Stimulated activated CD8-positive, alpha-beta memory T cell treated with anti-CD3 and anti-CD28 coated beads, Interleukin-12 subunit alpha, Interleukin-12 subunit beta, amount 100 ng/mL, for 4 hours (primary cell): ENCODE measurements around the gene ZHX3.
A peak's percentile ranks its signal among the peaks of the same experiment; 100 is the strongest.

Experiments used
- DNase-seq: peaks from one replicate; pipeline ENCODE4 v3.0.0-alpha.2; 2020; ENCODE audit warnings: low read depth

ZHX3 gene

GRCh38 chr20:41187668-41188067, 129.9 kb downstream of the ZHX3 start:
- DNase-seq = no peak

DNA sequence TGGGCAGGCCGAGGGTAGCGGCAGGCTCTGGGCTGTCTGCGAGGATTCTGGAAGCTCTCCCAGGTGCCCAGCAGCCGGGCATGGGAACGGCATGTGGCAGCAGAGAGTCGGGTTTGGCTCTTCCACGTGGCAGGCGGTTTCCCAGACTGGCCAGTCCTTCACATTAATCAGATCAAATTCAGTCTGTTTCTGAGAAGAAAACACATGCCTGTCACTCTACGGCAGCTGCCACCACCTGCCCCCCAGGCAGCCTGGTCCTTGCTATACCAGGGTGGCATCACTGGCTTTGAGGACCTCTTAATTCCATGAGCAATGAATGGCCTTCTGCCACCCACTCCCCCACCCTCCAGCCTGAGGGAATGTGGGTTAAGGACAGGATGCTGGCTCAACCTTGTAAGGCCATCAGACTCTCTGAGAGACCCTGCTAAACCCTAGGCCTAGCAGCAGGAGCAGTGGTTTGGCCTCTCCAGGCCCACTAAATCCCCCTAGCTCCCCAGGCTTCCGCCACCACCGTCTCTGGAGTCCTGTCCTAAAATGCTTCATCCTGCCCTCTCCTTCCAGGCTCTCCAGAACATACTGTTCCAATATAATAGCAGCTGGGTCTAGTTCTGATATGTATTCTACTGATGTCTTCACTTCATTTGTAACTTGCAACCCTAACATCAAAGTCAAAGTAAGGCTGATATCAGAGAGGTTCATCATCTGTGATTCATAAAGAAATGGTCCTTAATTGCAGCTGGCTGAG, 132.3 kb downstream of the ZHX3 start:
- DNase-seq = no peak

- no peak for DNase-seq
Observed at GRCh38 chr20:41183831-41184230, 133.7 kb downstream of the ZHX3 start.

- no peak for DNase-seq
Observed at GRCh38 chr20:41183391-41183790, 134.1 kb downstream of the ZHX3 start.

DNA sequence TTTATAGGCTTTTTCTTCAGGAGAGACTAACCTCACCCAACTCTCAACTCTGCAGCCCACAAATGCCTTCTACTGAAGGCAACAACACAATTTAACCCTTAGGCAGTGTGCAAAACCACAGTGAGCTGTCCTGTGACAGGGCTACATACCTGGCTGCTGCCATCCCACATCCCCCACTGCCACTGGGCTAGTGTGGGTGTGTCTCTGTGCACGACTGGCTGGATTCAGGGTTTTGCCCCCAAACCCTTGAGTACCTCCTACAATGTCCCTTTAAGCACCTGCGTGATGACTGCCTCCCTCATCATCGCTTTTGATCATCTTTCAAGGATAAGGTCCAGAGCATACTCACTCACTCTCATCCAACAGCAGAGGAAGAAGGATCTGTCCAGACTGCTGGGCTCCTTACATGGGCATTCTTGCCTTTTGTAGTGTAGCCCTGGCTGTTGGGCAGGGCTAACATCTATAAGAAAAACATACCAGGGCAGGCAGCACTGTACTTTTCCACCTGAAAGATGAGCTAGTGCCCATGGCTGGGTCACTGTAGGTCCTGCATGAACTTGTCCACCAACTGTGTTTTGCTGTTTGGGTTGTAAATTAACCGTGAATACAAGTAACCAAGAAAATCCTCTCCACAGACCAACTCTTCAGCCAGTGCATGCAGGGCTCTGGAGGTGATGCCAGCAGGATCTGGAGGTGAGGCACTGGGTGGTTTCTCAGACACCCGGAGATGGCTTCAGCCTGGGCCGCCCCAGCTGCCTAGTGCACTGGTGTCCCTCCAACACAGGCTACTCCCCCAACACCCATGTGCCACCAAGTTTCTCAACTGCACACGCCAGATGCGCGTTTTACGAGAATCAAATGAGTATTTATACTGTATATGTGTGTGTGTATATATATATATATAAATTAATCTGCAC, 135.0 kb downstream of the ZHX3 start:
- no peak for DNase-seq

DNA sequence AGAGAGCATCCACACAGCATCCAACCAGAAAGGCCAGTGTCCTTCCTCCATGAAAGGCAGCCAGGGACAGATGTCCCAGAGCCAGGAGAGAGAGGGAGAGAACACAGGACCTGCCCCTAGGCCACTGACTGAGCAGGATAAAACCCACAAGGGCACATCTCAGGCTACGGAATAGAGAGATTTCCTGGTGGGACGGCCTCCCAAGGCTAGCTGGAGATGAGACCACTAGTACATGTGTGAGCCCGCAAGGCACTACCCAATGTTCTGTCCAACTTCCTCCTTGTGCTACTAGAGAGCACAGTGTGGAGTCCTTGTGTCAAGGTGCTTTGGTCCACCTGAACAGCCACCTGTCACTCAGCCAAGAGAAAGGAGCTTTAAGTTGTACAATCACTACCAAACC, 136.0 kb downstream of the ZHX3 start:
- no peak for DNase-seq

- no peak for DNase-seq
Observed at GRCh38 chr20:41180599-41181333, 136.8 kb downstream of the ZHX3 start.

DNA sequence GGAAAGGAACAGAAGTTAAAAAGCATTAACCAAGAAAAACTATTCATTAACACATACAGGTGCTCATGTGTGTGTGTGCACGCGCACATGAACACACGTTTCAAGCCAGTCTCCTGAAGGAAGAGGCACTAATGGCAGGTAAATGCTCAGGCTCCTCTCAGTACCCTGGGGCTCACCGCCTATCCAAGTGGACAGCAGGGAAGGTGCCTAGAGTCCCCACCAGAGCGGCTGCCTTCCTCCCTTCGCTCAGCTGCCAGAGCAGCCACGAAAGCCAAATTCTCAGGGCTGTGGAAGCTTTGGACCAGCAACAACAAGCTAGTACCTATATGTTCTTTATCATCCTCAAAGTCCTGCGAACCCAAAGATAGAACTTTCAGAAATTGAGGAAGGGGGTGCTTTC, 137.6 kb downstream of the ZHX3 start:
- DNase-seq = no peak

GRCh38 chr20:41178904-41179432, 138.6 kb downstream of the ZHX3 start:
- no peak for DNase-seq

- DNase-seq = no peak
Observed at GRCh38 chr20:41178495-41178894, 139.0 kb downstream of the ZHX3 start.

- no peak for DNase-seq
Observed at GRCh38 chr20:41177636-41178035, 139.9 kb downstream of the ZHX3 start.

GRCh38 chr20:41176711-41177552, 140.6 kb downstream of the ZHX3 start:
- no peak for DNase-seq

- no peak for DNase-seq
Observed at GRCh38 chr20:41175727-41176330, 141.7 kb downstream of the ZHX3 start.

- DNase-seq = no peak
Observed at GRCh38 chr20:41175201-41175651, 142.3 kb downstream of the ZHX3 start.

- DNase-seq = no peak
Observed at GRCh38 chr20:41174782-41175181, 142.7 kb downstream of the ZHX3 start.

DNA sequence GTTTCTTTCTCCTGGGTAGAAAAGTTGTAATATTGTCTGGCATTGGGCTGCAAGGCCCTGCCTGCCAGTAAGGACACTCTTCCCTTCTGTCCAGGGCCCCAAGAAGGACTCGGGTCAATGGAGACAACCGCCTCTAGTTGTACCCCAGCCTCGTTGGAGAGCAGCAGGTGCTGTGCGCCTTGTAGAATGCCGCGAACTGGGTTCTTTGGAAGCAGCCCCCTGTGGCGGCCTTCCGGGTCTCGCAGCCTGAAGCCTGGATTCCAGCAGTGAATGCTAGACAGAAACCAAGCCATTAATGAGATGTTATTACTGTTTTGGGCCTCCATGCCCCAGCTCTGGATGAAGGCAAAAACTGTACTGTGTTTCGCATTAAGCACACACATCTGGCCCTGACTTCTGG, 143.2 kb downstream of the ZHX3 start:
- no peak for DNase-seq

DNA sequence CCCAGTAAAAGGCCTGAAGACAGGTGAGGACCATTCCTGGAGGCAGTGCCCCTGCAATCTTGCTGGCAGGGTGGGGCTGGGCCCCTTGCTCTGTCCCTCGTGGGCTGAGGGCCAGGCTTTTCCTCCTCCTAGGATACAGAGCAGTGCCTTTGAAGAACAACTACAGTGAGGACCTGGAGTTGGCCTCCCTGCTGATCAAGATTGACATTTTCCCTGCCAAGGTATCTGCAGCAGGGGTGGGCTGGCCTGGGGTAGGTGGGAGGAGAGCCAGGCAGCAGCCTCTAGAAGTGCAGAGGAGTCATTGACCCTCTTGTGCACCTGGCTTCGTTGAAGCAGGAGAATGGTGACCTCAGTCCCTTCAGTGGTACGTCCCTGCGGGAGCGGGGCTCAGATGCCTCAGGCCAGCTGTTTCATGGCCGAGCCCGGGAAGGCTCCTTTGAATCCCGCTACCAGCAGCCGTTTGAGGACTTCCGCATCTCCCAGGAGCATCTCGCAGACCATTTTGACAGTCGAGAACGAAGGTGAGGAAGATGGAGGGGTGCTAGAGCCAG, 143.7 kb downstream of the ZHX3 start:
- no peak for DNase-seq

DNA sequence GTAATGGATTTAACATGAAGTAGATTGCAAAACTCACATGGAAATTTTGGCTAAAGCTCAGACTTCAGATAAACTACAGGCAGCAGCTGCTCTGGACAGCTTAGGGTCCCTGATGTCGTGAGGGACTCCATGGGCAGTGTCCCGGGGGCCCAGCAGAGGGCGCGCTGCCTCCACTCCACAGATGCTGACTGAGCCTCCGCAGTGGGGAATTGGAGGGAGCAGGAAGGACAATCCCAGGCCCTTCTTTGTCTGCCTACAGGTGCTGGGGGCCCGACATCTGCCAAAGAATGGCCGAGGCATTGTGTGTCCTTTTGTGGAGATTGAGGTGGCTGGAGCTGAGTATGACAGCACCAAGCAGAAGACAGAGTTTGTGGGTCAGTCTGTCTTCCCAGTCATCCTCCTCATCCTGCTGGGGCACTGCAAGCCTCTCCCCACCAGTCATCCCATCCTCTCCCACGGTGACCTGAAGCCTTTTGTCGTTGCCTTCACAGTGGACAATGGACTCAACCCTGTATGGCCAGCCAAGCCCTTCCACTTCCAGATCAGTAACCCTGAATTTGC, 144.3 kb downstream of the ZHX3 start:
- DNase-seq = peak; percentile 49

DNA sequence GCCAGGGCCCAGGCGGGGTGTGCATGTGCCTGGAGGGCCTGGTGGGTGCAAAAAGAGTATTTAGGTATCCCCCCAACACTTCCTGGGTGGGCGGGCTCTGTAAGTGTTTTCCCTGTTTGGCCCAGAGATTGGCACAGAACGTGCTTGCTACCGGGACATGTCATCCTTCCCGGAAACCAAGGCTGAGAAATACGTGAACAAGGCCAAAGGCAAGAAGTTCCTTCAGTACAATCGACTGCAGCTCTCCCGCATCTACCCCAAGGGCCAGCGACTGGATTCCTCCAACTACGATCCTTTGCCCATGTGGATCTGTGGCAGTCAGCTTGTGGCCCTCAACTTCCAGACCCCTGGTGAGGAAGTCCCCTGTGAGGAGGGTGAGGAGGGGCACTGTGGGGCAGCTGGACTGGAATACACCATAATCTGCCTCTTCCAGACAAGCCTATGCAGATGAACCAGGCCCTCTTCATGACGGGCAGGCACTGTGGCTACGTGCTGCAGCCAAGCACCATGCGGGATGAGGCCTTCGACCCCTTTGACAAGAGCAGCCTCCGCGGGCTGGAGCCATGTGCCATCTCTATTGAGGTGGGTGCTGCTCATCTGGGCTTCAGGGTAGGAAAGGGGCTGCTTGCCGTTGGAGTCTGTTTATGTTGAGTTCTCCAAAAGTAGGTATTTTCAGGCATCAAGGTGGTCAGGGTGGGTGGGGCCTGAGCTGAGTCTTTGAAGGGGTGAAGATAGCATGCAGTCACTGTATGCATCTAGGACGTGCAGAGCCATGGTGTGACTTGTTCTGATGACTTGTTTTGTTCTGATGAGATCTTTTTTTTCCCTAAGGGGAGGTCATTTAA, 145.0 kb downstream of the ZHX3 start:
- DNase-seq = no peak
